GM10248 (cell line): ENCODE data around the gene ATG4B.

ENCODE experiments used
- CTCF ChIA-PET: fragments of 300-600 bp; sonication (Branson Sonifier 250); formaldehyde crosslinking; extraction: SDS; loops from one replicate; lab custom pipeline; 2021; ENCODE audit warnings: antibody characterized with exemption; lab: Yijun Ruan, JAX
- POLR2A ChIA-PET: fragments of 350-650 bp; sonication (Branson Sonifier 250); formaldehyde crosslinking; extraction: SDS; loops from one replicate; lab custom pipeline; 2020; ENCODE audit warnings: antibody characterized with exemption; lab: Yijun Ruan, JAX
- DNase-seq: peaks from one replicate; pipeline ENCODE4 v3.0.0; 2012; ENCODE audit errors: extremely low spot score
- CTCF ChIP-seq: IDR thresholded peaks from 2 replicates; pipeline ENCODE4 v1.5.1; 2012; ENCODE audit warnings: mild to moderate bottlenecking, low read depth; ENCODE audit errors: extremely low read depth, missing control alignments, control extremely low read depth

ATG4B gene

GRCh38 chr2:241668839-241669238 is 31.3 kb downstream of the ATG4B start:
- CTCF ChIA-PET = no interaction called here
- TF ChIP-seq CTCF = no peak
- POLR2A ChIA-PET = no interaction called here
- no peak for DNase-seq

GRCh38 chr2:241670333-241671110 is 33.0 kb downstream of the ATG4B start:
- no peak for TF ChIP-seq CTCF
- DNase-seq = no peak
- POLR2A ChIA-PET = no interaction called here
- CTCF ChIA-PET = interaction anchor here (1.0 kb wide), 1 partner anchor 11 kb away, joined by 5 read pairs; no protein-coding TSS in a partner anchor

GRCh38 chr2:241671457-241672240 is 34.2 kb downstream of the ATG4B start:
- DNase-seq = no peak
- ChIA-PET CTCF (interaction anchor here (1.0 kb wide), 1 partner anchor 12 kb away, joined by 5 read pairs; no protein-coding TSS in a partner anchor), POLR2A (no interaction called here)
- TF ChIP-seq CTCF = no peak

GRCh38 chr2:241672243-241673188 is 35.0 kb downstream of the ATG4B start:
- no peak for TF ChIP-seq CTCF
- DNase-seq = no peak
- POLR2A ChIA-PET = no interaction called here
- CTCF ChIA-PET = no interaction called here

GRCh38 chr2:241673189-241673663 is 35.7 kb downstream of the ATG4B start:
- no peak for DNase-seq
- TF ChIP-seq CTCF = no peak
- ChIA-PET POLR2A (no interaction called here), CTCF (no interaction called here)
